HG02970 (cell line): ENCODE results near the gene C2CD2.

Experiments used
- ATAC-seq: cut with Tn5 transposase; IDR thresholded peaks from one replicate; pipeline ENCODE4 v1.9.1; 2021; ENCODE audit warnings: mild to moderate bottlenecking, moderate library complexity, moderate number of reproducible peaks; ENCODE audit not compliant: unreplicated experiment, low FRiP score

The C2CD2 gene

GRCh38 chr21:41871293-41872030 lies 82.4 kb downstream of the C2CD2 start:
- no peak for ATAC-seq

- no peak for ATAC-seq
Observed at GRCh38 chr21:41869771-41870170, 84.0 kb downstream of the C2CD2 start.

GRCh38 chr21:41868062-41868710 lies 85.6 kb downstream of the C2CD2 start:
- ATAC-seq: peak; percentile 59

- no peak for ATAC-seq
Observed at GRCh38 chr21:41867313-41867712, 86.5 kb downstream of the C2CD2 start.

- ATAC-seq: no peak
Observed at GRCh38 chr21:41866274-41866809, 87.5 kb downstream of the C2CD2 start.

GRCh38 chr21:41865002-41865777 lies 88.6 kb downstream of the C2CD2 start:
- no peak for ATAC-seq

GRCh38 chr21:41864311-41865001 lies 89.4 kb downstream of the C2CD2 start:
- ATAC-seq: no peak

GRCh38 chr21:41863439-41863740 lies 90.4 kb downstream of the C2CD2 start:
- no peak for ATAC-seq

- ATAC-seq: no peak
Observed at GRCh38 chr21:41861987-41862386, 91.8 kb downstream of the C2CD2 start.

GRCh38 chr21:41861255-41861654 lies 92.6 kb downstream of the C2CD2 start:
- no peak for ATAC-seq

GRCh38 chr21:41859297-41859980 lies 94.4 kb downstream of the C2CD2 start:
- ATAC-seq: no peak

GRCh38 chr21:41858466-41859296 lies 95.1 kb downstream of the C2CD2 start:
- no peak for ATAC-seq

- ATAC-seq: no peak
Observed at GRCh38 chr21:41857771-41858300, 96.0 kb downstream of the C2CD2 start.

- ATAC-seq: no peak
Observed at GRCh38 chr21:41856572-41856971, 97.2 kb downstream of the C2CD2 start.

GRCh38 chr21:41854426-41854995 lies 99.3 kb downstream of the C2CD2 start:
- no peak for ATAC-seq

- no peak for ATAC-seq
Observed at GRCh38 chr21:41852929-41853320, 100.9 kb downstream of the C2CD2 start.

- no peak for ATAC-seq
Observed at GRCh38 chr21:41852151-41852928, 101.5 kb downstream of the C2CD2 start.
